Measurements from ENCODE around the gene CLEC16A.
A peak's percentile ranks its signal among the peaks of the same experiment; 100 is the strongest.

CLEC16A gene, protein sequence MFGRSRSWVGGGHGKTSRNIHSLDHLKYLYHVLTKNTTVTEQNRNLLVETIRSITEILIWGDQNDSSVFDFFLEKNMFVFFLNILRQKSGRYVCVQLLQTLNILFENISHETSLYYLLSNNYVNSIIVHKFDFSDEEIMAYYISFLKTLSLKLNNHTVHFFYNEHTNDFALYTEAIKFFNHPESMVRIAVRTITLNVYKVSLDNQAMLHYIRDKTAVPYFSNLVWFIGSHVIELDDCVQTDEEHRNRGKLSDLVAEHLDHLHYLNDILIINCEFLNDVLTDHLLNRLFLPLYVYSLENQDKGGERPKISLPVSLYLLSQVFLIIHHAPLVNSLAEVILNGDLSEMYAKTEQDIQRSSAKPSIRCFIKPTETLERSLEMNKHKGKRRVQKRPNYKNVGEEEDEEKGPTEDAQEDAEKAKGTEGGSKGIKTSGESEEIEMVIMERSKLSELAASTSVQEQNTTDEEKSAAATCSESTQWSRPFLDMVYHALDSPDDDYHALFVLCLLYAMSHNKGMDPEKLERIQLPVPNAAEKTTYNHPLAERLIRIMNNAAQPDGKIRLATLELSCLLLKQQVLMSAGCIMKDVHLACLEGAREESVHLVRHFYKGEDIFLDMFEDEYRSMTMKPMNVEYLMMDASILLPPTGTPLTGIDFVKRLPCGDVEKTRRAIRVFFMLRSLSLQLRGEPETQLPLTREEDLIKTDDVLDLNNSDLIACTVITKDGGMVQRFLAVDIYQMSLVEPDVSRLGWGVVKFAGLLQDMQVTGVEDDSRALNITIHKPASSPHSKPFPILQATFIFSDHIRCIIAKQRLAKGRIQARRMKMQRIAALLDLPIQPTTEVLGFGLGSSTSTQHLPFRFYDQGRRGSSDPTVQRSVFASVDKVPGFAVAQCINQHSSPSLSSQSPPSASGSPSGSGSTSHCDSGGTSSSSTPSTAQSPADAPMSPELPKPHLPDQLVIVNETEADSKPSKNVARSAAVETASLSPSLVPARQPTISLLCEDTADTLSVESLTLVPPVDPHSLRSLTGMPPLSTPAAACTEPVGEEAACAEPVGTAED

DNA sequence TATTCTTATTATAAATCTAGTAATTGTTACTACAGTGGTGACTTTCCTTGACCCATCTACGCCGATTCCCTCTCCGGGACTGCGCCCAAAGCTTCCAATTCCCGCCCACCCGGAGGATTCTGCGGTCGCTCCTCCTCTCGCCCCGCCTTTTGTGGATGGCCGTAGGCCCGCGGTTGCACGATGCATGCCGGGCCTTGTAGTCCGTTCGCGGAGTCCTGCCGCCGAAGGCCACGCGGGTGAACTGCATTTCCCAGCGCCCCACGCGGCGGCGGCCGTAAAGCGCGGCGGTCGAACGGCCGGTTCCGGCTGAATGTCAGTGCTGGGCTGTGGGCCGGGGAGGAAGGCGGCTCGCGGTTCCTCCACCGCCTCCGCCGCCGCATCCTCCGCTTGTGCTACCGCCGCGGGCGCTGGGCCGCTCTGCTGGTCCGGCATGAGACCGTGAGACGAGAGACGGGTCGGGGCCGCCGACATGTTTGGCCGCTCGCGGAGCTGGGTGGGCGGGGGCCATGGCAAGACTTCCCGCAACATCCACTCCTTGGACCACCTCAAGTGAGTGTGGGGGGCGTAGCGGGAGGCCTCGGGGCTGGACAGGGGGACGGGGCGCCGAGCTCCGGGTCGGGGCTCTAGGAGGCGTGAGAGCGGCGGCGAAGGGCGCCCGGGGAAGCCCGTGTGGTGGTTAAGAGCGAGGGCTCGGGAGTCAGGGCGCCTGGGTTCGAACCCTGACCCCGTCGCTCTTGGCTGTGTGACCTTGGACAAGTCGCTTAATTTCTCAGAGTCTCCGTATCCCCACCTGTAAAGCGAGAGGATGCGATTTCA is at the start of gene CLEC16A:
Gene CLEC16A, plus strand, starts transcription at position 316 of the 816 bp plus-strand sequence. Its CDS starts 154 bp downstream, at position 470.
- peak; percentile 80 to 98 (median 96) for DNase-seq

DNA sequence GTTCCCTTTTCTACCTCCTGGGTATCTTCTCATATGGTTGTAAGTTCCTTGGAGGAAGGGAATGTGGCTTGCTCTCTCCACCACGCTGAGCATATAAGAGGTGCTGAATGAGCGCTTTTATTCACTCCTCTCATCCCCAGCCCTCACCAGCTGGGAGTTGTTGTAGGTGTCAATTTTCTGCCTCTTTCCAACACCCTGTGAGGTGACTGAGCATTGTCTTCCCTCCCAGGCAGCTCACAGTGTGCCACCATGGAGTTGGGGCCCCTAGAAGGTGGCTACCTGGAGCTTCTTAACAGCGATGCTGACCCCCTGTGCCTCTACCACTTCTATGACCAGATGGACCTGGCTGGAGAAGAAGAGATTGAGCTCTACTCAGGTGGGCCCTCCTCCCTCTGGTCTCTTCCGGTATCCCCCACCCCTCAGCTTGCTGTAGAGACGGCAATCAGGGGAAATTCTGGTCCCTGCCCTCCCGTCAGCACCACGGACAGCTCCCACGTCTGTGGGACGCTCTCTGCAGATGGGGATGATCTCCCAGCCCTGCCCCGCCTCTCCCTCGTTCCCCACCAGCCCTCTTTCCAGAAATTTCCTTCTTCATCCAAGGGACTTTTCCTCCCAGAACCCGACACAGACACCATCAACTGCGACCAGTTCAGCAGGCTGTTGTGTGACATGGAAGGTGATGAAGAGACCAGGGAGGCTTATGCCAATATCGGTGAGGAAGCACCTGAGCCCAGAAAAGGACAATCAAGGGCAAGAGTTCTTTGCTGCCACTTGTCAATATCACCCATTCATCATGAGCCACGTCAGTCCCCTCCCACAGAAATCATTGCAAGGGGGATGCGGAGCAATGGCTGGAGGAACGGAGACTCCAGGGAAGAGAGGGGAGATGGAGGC is 49.1 kb upstream of the CLEC16A start:
- DNase-seq = no peak

DNA sequence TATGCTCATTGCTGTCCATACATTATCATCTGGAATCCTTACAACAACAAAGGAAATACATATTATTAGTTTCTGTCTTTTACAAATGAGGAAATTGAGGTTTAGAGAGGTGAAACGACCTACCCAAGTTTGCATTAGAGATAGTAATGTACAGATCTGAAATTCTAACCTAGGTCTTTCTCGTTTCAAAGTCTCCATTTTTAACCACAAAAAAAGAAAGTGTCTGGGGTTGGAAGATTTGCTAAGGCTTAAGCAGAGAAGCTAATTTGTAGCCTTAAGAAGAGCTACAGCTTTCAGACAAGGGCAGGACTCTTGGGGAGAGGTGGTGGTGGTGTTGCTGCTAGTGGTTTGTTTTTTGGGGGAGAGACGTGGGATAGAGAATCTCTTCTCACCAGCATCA is 48.2 kb upstream of the CLEC16A start:
- no peak for DNase-seq

DNA sequence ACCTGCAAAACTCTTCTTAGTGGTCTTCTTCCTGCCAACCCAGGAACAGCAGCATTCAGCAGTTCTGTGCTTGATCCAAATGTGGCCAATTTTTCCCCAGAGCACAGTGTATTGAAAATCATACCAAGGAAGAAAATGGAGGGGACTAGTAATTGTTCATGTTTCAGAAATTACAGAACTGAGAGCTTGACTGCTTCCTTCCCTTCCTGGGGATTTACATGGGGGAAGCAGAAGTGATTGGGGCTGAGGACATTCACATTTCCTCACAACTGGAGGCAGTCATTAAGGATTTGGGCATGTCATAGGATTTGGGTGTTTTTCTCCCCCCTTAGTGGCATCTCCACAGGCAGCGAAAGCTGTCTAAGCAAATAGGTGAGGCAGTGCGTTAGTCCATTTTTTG is 47.6 kb upstream of the CLEC16A start:
- DNase-seq = no peak

DNA sequence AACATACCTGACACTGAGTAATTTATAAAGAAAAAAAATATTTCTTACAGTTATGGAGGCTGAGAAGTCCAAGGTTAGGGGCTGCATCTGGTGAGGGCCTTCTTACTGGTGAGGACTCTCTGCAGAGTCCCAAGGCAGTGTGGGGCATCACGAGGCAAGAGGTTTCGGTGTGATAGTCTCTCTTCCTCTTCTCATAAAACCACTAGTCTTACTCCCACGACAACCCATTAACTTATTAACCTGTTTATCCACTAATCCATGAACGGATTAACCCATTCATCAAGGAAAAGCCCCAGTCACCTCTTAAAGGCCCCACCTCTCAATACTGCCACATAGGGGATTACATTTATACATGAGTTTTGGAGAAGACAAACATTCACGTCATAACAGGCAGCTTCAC is 47.2 kb upstream of the CLEC16A start:
- peak in 2 of 14 donors; percentile 8 to 12 for DNase-seq

DNA sequence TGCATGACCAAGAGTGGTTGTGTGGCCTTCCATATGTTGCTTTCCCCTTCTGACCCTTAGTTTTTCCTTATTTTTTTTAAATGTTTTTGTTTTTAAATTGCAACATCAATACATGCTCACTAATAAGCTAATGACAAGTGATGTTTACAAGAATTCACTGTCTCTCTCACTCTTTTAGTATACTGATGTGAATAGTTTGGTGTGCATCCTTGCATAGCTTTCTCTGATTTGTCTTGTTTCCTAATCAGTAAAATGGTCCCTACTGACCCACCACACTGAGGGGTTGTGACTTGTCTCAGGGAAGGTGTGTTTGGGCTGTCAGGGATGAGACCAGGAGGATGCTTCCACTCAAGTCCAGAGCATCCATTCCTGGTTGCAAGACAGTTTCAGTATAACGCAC is 41.4 kb upstream of the CLEC16A start:
- no peak for DNase-seq

DNA sequence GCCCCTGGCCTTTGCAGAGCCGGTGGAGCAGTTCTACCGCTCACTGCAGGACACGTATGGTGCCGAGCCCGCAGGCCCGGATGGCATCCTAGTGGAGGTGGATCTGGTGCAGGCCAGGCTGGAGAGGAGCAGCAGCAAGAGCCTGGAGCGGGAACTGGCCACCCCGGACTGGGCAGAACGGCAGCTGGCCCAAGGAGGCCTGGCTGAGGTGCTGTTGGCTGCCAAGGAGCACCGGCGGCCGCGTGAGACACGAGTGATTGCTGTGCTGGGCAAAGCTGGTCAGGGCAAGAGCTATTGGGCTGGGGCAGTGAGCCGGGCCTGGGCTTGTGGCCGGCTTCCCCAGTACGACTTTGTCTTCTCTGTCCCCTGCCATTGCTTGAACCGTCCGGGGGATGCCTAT is 37.9 kb upstream of the CLEC16A start:
- no peak for DNase-seq

DNA sequence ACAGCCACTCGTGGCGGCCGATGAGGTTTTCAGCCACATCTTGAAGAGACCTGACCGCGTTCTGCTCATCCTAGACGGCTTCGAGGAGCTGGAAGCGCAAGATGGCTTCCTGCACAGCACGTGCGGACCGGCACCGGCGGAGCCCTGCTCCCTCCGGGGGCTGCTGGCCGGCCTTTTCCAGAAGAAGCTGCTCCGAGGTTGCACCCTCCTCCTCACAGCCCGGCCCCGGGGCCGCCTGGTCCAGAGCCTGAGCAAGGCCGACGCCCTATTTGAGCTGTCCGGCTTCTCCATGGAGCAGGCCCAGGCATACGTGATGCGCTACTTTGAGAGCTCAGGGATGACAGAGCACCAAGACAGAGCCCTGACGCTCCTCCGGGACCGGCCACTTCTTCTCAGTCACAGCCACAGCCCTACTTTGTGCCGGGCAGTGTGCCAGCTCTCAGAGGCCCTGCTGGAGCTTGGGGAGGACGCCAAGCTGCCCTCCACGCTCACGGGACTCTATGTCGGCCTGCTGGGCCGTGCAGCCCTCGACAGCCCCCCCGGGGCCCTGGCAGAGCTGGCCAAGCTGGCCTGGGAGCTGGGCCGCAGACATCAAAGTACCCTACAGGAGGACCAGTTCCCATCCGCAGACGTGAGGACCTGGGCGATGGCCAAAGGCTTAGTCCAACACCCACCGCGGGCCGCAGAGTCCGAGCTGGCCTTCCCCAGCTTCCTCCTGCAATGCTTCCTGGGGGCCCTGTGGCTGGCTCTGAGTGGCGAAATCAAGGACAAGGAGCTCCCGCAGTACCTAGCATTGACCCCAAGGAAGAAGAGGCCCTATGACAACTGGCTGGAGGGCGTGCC is 37.2 kb upstream of the CLEC16A start:
- DNase-seq = peak in 6 of 14 donors; percentile 7 to 44 (median 38)

DNA sequence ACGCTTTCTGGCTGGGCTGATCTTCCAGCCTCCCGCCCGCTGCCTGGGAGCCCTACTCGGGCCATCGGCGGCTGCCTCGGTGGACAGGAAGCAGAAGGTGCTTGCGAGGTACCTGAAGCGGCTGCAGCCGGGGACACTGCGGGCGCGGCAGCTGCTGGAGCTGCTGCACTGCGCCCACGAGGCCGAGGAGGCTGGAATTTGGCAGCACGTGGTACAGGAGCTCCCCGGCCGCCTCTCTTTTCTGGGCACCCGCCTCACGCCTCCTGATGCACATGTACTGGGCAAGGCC is 36.7 kb upstream of the CLEC16A start:
- no peak for DNase-seq

DNA sequence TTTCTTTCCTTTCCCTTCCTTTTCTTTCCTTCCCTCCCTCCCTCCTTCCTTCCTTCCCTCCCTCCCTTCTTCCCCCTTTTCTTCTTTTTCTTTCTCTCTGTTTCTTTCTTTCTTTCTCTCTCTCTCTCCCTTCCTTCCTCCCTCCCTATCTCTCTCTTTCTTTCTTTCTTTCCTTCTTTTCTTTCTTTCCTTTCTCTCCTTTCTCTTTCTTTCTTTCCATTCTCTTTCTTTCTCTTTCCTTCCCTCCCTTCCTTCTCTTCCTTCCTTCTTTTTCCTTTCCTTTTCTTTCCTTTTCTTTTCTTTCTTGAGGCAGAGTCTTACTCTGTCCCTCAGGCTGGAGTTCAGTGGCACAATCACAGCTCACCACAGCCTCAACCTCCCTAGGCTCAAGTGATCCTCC is 33.1 kb upstream of the CLEC16A start:
- DNase-seq = no peak

DNA sequence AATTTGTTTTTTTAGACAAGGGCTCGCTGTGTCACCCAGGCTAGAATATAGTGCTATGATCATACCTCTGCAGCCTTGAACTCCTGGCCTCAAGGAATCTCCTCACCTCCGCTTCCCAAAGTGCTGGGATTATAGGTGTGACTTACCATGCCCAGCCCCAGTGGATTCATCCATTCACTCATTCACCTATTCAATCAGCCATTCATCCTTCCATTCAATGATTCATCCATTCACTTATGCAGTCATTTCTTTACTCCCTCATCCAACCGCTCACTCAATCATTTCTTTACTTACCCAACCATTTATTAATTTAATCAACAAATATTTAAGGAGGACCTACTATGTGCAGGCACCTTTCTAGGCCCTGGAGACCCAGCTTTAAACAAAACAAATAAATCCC is 27.8 kb upstream of the CLEC16A start:
- DNase-seq = no peak

DNA sequence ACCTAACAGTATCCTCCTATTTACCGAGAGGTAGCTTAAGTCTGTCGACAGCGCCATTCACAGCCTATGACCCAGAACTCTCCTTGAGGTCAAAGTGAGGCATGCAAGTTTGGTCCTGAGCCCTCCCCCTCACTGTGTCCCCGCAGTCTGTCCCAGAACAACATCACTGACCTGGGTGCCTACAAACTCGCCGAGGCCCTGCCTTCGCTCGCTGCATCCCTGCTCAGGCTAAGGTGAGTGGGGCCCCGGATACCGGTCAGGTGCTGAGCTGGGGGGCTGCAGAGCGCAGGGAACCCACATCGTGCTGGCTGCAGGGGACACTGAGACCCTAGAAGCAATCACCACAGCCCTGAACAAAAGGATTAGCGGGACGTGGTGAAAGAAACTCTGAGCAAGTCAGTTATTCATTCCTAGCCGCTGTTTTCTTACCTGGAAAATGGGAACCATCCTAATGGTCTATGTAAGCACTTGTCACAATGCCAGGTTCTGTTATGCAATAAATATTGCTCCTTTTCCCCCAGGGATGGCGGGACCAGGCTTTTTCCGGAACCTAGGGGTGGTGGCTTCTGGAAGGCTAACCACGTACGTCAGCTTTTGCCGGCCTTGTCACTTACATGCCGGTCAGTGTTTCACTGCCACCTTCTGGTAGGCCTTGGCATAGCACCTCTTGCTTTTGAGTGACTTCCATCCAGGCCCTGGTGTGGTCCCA is 25.9 kb upstream of the CLEC16A start:
- peak; percentile 19 to 83 (median 71) for DNase-seq

DNA sequence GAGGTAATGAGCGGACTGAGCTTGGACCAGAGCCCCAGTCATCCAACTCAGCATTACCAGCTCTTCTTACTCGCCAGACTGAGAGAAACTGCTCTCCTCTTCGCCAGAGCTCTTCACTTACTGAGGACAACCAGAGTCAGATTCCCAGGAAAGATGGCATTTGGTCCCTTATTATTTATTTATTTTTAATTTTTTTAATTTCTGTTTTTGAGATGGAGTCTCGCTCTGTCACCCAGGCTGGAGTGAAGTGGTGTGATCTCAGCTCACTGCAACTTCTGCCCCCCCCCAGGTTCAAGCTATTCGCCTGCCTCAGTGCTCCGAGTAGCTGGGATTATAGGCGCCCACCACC is 25.4 kb upstream of the CLEC16A start:
- no peak for DNase-seq

DNA sequence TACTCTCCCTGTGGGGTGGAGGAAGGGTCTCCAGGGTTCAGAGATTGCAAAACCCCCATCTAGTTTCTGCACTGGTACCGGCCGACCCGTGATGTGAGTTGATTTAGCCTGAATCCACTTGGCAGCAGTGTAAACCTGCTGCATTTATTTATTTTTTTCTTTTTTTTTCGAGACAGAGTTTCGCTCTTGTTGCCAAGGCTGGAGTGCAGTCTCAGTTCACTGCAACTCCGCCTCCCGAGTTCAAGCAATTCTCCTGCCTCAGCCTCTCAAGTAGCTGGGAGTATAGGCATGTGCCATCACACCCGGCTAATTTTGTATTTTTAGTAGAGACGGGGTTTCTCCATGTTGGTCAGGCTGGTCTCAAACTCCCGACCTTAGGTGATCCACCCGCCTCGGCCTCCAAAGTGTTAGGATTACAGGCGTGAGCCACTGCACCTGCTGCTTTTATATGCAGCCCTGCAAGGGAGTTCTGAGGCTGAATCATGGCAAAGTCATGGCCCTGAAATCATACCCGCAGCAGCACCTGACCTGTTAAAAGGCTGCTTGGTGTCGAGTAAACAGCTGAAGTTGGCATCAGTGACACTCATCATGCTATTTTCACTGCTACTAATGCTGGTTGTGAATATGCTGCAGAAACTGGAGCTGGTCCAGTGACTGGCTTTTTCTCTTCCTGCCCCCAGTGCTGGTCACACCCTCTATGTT is 23.5 kb upstream of the CLEC16A start:
- DNase-seq = no peak

DNA sequence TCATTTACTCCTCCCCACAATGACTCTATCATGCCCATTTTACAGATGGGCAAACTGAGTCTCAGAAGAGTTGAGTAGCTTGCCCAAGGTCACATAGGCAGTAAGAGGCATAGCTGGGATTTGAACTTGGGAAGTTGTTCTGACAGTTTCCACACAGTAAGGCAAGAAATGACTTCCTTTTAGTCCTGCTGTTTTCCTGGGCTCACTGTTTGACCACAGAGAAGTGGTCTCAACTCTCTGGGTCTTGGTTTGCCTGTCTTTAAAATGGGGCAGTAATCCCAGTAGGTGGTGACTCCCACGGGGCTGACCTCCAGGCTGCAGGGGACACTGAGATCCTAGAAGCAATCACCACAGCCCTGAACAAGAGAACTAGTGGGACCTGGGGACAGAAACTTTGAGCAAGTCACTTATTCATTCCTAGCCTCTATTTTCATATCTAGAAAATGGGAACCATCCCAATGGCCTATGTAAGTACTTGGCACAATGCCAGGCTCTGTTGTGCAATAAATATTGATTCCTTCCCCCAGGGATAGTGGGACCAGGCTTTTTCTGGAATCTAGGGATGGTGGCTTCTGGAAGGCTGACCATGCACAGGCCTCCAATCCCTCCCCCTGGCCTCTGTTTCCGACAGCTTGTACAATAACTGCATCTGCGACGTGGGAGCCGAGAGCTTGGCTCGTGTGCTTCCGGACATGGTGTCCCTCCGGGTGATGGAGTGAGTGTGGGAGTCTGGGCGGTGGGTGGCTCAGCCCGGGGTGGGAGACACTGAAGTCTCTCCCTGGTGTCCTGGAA is 22.6 kb upstream of the CLEC16A start:
- no peak for DNase-seq

DNA sequence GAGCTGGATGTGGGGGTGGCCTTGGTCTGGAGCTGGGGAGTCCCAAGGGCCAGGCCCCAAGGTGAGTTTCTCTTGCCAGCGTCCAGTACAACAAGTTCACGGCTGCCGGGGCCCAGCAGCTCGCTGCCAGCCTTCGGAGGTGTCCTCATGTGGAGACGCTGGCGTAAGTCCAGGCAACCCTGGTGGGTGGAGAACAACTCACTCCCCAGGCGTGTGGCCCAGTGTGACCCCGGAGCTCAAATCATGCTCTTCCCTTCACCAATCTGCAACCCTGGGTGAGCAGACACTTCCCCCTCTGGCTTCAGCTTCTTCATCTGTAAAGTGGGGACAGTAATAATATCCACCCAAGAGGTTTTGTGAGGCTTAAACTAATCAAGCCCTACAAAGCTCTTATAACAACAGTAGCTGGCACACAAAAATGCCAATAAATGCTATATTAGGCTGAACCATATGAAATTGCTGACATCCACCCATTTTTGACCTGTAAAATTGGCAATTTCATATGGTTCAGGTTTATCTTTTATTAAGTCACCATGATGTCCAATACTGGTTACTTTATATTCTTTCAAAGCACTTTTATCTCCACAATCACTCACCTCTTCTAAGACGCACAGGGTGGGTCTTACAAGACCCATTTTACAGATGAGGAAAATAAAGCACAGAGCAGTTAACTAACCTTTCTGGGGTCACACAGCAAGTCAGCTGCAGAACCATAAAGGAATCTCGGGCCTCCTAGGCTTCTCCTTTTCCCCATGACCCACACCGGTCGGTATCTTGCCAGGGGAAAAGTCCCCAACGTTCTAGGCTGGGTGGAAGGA is 21.8 kb upstream of the CLEC16A start:
- DNase-seq = peak in 3 of 14 donors; percentile 11 to 18 (median 14)

DNA sequence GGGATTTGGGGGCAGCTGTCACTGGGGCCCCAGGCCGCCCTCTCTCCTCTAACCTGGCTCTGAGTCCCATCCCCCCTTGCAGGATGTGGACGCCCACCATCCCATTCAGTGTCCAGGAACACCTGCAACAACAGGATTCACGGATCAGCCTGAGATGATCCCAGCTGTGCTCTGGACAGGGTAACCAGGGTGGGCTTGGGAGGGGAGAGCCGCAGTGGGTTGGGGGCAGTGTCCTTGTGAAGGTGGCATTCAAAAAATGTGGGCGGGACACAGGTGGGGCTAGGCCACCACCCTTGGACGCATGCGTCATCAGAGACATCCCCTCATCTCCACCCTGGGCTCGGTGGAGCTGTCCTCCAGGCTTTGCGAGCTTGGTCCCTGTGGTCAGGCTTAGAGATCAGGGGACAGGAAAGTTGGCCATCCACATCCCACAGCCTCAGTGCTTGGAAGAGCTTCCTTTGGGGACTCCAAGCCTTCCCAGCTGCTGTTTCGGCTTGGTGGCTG is 21.2 kb upstream of the CLEC16A start:
- DNase-seq = no peak
